Keratinocyte (primary cell): ENCODE measurements around the gene GREB1.

Experiments used
- EZH2 ChIP-seq: IDR thresholded peaks from one replicate; pipeline ENCODE4 v1.6.1; 2012; ENCODE audit warnings: inconsistent platforms, mild to moderate bottlenecking, low read length, moderate library complexity
- TF ChIP-seq, protein P1 (sequence below), 3 experiments: IDR thresholded peaks in 1 of 3; conservative IDR thresholded peaks in 1 of 3; optimal IDR thresholded peaks in 1 of 3; 2 replicates in 2 of 3; 3 replicates in 1 of 3; pipeline versions ENCODE3 to v1.5.1; 2011; ENCODE audit warnings: low read length in 3 of 3, mild to moderate bottlenecking in 3 of 3, moderate library complexity in 2 of 3, control low read depth in 1 of 3, inconsistent platforms in 1 of 3; ENCODE audit not compliant: insufficient read depth in 2 of 3; ENCODE audit errors: extremely low read depth in 1 of 3

DNA sequence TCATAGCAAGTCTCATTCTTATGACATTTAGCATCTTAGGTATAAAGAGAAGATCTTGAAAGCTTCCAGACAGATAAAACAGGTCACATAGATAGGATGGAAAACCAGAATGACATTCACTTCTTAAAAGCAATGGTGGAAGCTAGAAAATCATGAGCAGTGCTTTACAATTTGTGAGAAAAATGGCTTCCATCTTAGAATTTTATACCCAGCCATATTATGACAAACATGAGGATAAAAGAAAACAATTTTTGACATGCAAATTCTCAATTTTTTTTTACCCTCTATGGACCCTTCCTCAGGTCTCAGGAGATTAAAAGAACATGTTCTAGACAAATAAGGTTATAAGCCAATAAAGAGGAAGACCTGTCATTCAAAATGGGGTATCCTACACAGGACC lies 129.0 kb downstream of the GREB1 start:
- TF ChIP-seq, protein P1, sequence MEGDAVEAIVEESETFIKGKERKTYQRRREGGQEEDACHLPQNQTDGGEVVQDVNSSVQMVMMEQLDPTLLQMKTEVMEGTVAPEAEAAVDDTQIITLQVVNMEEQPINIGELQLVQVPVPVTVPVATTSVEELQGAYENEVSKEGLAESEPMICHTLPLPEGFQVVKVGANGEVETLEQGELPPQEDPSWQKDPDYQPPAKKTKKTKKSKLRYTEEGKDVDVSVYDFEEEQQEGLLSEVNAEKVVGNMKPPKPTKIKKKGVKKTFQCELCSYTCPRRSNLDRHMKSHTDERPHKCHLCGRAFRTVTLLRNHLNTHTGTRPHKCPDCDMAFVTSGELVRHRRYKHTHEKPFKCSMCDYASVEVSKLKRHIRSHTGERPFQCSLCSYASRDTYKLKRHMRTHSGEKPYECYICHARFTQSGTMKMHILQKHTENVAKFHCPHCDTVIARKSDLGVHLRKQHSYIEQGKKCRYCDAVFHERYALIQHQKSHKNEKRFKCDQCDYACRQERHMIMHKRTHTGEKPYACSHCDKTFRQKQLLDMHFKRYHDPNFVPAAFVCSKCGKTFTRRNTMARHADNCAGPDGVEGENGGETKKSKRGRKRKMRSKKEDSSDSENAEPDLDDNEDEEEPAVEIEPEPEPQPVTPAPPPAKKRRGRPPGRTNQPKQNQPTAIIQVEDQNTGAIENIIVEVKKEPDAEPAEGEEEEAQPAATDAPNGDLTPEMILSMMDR (optimal IDR thresholded peaks at IDR 0.05 in 1 of 3, IDR thresholded peaks at IDR 0.05 in 1 of 3, conservative IDR thresholded peaks at IDR 0.05 in 1 of 3; ENCODE audit: extremely low read depth in 1 of 3, insufficient read depth in 2 of 3, low read length in 3 of 3): no peak
- TF ChIP-seq EZH2: no peak
